GM21576 (cell line): ENCODE data around the gene MYL7.
"Not testable (repeated sequence)": the region's sequence is repeated elsewhere in the genome, so short reads cannot be mapped to it uniquely, and the experiment has no call there.

Experiments
- ATAC-seq: cut with Tn5 transposase; IDR thresholded peaks from one replicate; pipeline ENCODE4 v1.9.1; 2021; ENCODE audit warnings: mild to moderate bottlenecking, moderate library complexity; ENCODE audit not compliant: unreplicated experiment

Gene MYL7

DNA sequence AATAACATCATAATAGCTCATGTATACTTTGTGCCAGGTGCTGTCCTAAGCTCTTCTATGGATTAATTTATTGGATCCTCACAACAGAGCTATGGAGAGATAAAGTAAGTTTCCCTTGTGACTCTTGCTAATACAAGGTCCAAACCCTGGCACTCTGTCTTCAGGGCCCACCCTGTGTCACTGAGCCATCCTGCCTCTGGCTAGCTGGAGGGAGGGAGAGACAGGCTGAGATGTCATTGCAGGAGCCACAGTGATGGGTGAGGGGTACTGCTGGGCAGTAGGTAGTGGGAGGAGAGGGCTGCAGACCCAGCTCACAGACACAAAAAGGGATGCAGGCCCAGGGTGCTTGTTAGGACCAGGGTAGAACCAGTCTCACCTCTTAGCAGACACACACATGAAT, 31.2 kb upstream of the MYL7 start:
- no peak for ATAC-seq

GRCh38 chr7:44171901-44172300, 30.8 kb upstream of the MYL7 start:
- not testable (repeated sequence) for ATAC-seq

DNA sequence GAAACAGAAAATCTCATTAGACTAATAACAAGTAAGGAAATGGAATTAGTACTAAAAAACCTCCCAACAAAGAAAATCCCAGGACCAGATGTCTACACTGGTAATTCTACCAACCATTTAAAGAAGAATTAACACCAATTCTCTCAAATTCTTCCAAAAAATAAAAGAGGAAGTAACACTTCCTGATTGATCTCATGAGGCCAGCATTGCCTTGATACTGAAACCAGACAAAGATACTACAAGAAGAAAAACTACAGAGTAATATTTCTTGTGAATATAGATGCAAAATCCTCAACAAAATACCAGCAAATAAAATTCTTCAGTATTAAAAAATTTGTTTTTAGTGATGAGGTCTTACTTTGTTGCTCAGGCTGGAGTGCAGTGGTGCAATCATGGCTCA, 26.8 kb upstream of the MYL7 start:
- ATAC-seq, result no peak

GRCh38 chr7:44163591-44163990, 22.5 kb upstream of the MYL7 start:
- ATAC-seq, result no peak

- ATAC-seq, result no peak
These were observed 21.8 kb upstream of the MYL7 start for GRCh38 chr7:44162785-44163395.

- no peak for ATAC-seq
These were observed 21.0 kb upstream of the MYL7 start for GRCh38 chr7:44162179-44162578.

GRCh38 chr7:44161371-44161770, 20.2 kb upstream of the MYL7 start:
- ATAC-seq, result no peak

DNA sequence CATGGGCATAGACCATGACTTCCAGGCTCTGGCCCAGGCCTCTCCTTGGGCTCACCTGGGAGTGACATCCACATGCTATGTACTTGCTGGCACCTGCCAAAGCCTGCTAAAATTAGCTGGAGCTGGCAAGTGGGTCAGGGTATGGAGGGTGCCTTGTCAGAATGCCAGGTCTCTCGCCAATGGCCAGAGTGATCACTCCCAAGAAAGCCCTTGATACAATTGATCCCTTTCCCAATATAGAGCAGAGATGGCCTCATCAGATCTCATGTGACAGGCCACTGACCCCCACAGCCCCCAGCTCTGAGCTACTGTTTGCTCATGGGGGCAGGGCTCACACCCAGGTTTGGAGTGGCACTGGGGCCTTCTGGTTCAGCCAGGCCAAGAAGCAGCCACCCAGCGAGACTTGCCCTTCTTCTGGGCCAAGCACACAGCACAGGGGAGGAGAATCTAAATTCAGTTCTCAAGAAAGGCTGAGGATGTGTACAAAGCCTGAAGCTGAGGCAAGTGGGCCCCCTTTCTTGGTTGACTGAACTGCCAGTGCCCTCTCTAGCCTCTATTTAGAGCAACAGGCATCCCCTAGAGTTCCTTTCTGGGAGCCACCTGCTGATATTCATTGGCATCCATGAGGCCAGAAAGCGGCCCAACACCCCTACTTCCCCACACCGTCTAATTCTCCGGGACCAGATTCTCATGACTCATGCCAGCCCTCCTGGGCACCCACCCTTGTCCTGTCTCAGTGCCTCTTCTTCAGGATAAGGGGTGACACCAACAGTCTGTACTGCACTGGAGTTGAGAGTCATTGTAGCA, 18.9 kb upstream of the MYL7 start:
- ATAC-seq, result no peak

- ATAC-seq, result no peak
These were observed 17.9 kb upstream of the MYL7 start for GRCh38 chr7:44158873-44159631.

GRCh38 chr7:44158096-44158872, 17.2 kb upstream of the MYL7 start:
- ATAC-seq, result no peak

- no peak for ATAC-seq
These were observed 16.3 kb upstream of the MYL7 start for GRCh38 chr7:44157116-44158080.

DNA sequence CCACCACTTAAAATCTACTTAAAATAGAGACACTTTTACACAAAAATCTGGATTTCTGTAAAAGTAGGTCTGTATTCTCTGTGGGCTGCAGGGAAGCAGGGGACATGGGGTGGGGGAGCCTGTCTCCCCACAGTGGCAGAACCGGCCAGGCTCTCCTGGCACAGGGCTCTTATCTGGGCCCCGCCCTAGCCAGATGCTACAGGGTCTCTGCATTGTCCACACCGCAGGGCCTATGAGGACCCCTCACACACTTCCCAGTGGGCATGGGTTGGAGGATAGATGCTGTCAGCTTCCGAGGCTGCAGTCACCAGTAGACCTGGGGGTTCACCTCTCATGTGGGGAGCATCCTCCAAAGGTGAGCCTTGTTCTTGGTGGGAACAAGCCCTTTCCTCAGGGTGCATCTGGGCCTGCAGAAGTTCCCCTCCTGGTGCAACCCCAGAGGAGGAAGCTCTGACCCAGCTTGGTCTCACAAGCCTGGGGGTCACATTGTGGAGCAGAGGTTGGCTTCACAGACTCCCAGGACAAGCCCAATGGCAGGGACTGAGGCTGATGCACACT, 15.4 kb upstream of the MYL7 start:
- ATAC-seq, result no peak

DNA sequence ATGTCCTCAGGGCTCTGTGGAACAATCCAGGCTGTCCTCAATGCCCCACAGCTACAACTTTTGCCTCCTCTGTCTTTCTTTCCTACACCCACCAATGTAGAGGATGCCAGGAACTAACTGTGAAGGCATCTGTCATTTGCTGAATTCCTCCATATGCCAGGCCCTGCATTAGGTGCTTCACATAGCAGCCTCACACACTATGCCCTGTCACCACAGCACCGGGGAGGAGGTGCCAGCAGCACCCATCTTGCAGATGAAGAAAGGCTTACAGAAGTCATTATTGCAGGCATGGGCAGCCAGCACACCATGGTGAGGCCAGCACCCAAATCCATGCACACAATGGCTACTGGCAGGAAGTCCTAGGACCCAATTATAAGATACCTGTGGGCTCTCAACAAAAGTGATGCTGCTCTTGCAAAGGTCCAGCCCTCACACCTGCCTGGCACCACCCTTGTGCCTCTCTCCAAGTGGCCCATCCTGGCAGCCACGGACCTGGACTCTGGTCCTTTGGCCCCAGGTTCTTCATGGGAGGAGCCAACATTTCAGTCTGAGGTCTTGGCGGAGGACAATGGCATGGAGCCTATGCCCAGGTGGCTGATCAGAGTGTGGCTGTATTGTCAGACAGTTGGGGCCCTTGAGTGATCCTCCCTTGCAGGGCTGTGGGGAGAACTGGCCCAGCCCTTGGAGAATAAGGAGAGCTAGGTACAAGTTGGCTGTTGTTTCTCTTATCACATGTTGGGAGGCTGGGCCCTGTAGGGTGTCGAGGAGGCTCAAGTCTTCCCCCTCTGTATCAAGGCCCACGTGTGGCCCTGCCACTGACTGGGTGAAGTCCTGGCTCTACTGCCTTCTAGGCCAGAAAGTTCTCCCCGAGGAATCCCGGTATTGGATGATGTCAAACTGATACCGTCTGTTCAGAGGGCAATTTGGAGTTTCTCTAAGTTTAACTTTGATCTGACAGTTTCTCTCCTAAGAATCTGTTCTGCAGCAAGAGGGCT, 14.4 kb upstream of the MYL7 start:
- no peak for ATAC-seq

- no peak for ATAC-seq
These were observed 13.6 kb upstream of the MYL7 start for GRCh38 chr7:44154703-44155102.

- ATAC-seq, result no peak
These were observed 12.8 kb upstream of the MYL7 start for GRCh38 chr7:44153948-44154335.

DNA sequence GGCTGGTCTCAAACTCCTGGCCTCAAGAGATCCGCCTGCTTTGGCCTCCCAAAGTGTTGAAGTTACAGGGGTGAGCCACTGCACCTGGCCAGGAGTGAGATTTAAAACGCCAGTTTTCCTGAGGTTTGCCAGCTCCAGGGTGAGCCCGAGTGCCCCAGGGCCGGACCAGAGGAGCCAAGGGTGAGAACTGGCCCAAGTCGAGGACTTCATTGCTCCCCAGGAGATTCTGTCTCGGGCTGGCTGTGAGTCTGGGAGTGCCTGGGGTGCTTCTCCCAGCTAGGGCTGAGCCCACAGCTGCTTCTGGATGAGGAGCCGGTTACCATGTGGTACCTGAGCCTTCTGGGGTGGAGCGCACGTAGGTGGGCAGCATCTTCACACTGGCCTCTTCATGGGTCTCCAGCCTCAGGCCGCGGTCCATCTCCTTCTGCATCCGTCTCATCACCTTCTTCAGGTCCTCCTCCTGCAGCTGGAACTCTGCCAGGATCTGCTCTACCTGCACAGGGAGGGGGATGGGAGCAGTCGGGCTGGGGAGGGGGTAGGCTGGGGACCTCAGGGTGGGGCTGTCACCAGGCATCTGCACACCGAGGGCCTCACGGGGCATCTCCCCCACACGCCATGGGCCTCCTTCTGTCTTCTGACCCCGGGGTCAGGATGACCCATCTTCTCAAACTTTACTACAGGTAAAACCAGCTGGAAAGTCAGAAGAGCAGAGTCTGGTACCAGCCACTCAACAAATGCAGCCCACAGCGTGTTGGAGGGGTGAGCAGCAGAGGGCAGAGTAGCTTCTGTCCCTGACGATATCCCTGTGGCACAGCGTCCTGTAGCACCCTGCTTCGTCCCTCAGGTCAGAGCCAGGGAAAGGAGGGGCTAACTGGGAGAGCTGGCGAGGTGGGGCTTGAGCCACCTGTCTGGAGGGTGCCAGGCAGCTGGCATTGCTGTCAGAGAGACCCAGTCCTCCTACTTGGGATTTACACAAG, 12.1 kb upstream of the MYL7 start:
- no peak for ATAC-seq

DNA sequence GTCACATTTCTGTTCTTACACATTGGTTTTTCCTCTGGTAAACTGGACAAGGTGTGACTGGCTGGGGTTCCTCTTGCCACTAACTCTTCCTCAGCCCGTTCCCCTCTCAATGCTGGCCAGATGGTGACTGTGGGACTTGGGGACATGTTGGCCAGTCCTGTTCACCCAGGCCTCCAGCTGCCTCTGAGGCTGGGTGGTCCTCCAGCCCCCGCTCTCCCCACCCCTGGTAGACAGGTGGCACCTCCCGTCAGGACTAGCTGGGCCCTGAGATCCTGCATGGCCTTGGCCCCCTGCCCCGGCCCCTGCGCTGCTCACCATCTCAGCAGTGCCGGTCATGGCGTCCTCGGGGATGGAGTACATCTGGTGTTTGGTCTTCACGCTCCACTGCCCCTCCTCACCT, 10.8 kb upstream of the MYL7 start:
- ATAC-seq, result no peak
